ENCODE measurements around the gene TRMT44. TPM values are rescaled to one million over a fixed set of nuclear protein-coding genes. Genes with fewer than 3 reads are reported as not detected.
"Not testable (repeated sequence)": the region's sequence is repeated elsewhere in the genome, so short reads cannot be mapped to it uniquely, and the experiment has no call there.

The TRMT44 gene
- total RNA-seq, 6 donors from 2014 or later: 22.8 to 81.7 (median 30.2) TPM

- no peaks in the 10 kb centered on the region for H3K36me3 ChIP-seq
- H3K9me3 ChIP-seq: no peaks in the 10 kb centered on the region
- TF ChIP-seq EP300 (IDR thresholded peaks at IDR 0.05) (no peak), POLR2A (IDR thresholded peaks at IDR 0.05) (no peak), CTCF (IDR thresholded peaks at IDR 0.05) (no peak), POLR2AphosphoS5 (IDR thresholded peaks at IDR 0.05) (no peak)
- DNase-seq (peak in 1 of 2 donors; percentile 33), ATAC-seq (ENCODE audit: low FRiP score in 2 of 2) (no peak)
- no peak overlapping the region for H3K27ac ChIP-seq
- H3K4me1 ChIP-seq: no peaks in the 10 kb centered on the region
- WGBS, 2 donors: 68 to 78% methylated on average over 11 to 15 of the region's 15 CpGs
- no peak overlapping the region for H3K4me3 ChIP-seq
- H3K27me3 ChIP-seq: no peaks in the 10 kb centered on the region
Measured at GRCh38 chr4:8510611-8511285, 70.2 kb downstream of the TRMT44 start.

- Histone ChIP-seq H3K9me3 (no peaks in the 10 kb centered on the region), H3K27me3 (no peaks in the 10 kb centered on the region), H3K36me3 (no peaks in the 10 kb centered on the region), H3K27ac (no peak overlapping the region), H3K4me3 (no peak overlapping the region), H3K4me1 (no peaks in the 10 kb centered on the region)
- 92 to 93% methylated on average over 11 of the region's 11 CpGs for WGBS, 2 donors
- DNase-seq: no peak
- ATAC-seq (ENCODE audit: low FRiP score in 2 of 2): no peak
- no peak for TF ChIP-seq EP300 (IDR thresholded peaks at IDR 0.05)
Measured at GRCh38 chr4:8512510-8512909, 71.9 kb downstream of the TRMT44 start.

GRCh38 chr4:8513080-8513479 is 72.5 kb downstream of the TRMT44 start:
- H3K4me3 ChIP-seq: not testable (repeated sequence)

GRCh38 chr4:8513931-8514330 is 73.4 kb downstream of the TRMT44 start:
- Histone ChIP-seq H3K27ac (no peak overlapping the region), H3K4me3 (no peak overlapping the region), H3K9me3 (no peaks in the 10 kb centered on the region), H3K36me3 (no peaks in the 10 kb centered on the region), H3K4me1 (no peaks in the 10 kb centered on the region), H3K27me3 (no peaks in the 10 kb centered on the region)
- no peak for TF ChIP-seq POLR2AphosphoS5 (IDR thresholded peaks at IDR 0.05)
- TF ChIP-seq EP300 (IDR thresholded peaks at IDR 0.05): no peak
- no peak for TF ChIP-seq POLR2A (IDR thresholded peaks at IDR 0.05)
- no peak for TF ChIP-seq CTCF (IDR thresholded peaks at IDR 0.05)
- no peak for ATAC-seq (ENCODE audit: low FRiP score in 2 of 2)
- WGBS, 2 donors: 82 to 83% methylated on average over 5 to 8 of the region's 8 CpGs
- no peak for DNase-seq

More at GRCh38 chr4:8513080-8513479, 72.5 kb downstream of the TRMT44 start:
- H3K4me1 ChIP-seq; H3K36me3 ChIP-seq; ATAC-seq (ENCODE audit: low FRiP score in 2 of 2); H3K9me3 ChIP-seq; DNase-seq; H3K27me3 ChIP-seq; H3K27ac ChIP-seq: not testable (repeated sequence)
- 60 to 77% methylated on average over 4 of the region's 4 CpGs for WGBS, 2 donors

GRCh38 chr4:8514391-8514790 is 73.8 kb downstream of the TRMT44 start:
- TF ChIP-seq POLR2A (IDR thresholded peaks at IDR 0.05) (no peak), EP300 (IDR thresholded peaks at IDR 0.05) (no peak), POLR2AphosphoS5 (IDR thresholded peaks at IDR 0.05) (no peak), CTCF (IDR thresholded peaks at IDR 0.05) (no peak)
- no peaks in the 10 kb centered on the region for H3K4me1 ChIP-seq
- H3K27ac ChIP-seq: no peak overlapping the region
- H3K9me3 ChIP-seq: no peaks in the 10 kb centered on the region
- 89 to 90% methylated on average over 10 of the region's 10 CpGs for WGBS, 2 donors
- no peak overlapping the region for H3K4me3 ChIP-seq
- H3K36me3 ChIP-seq: no peaks in the 10 kb centered on the region
- H3K27me3 ChIP-seq: no peaks in the 10 kb centered on the region
- DNase-seq (no peak), ATAC-seq (ENCODE audit: low FRiP score in 2 of 2) (no peak)
